IPS-15b (cell line): ENCODE data around the gene NFIA.

Experiments used
- H3K27me3 ChIP-seq: one replicate; pipeline ENCODE4 v1.6.1; 2013; ENCODE audit warnings: low read length; ENCODE audit not compliant: control insufficient read depth, insufficient read depth
- H3K36me3 ChIP-seq: one replicate; pipeline ENCODE4 v1.6.1; 2013; ENCODE audit warnings: low read length; ENCODE audit not compliant: control insufficient read depth, insufficient read depth
- H3K4me1 ChIP-seq: one replicate; pipeline ENCODE4 v1.6.1; 2013; ENCODE audit warnings: mild to moderate bottlenecking, low read length; ENCODE audit not compliant: control insufficient read depth, insufficient read depth
- H3K4me3 ChIP-seq: one replicate; pipeline ENCODE4 v1.5.1; 2013; ENCODE audit warnings: low read depth, low read length
- H3K9ac ChIP-seq: one replicate; pipeline ENCODE4 v1.6.1; 2013; ENCODE audit warnings: low read depth, mild to moderate bottlenecking, low read length
- H3K9me3 ChIP-seq: one replicate; pipeline ENCODE4 v1.6.1; 2013; ENCODE audit warnings: mild to moderate bottlenecking, low read length; ENCODE audit not compliant: control insufficient read depth, insufficient read depth

The NFIA gene

GRCh38 chr1:61089338-61089737 is 7.0 kb downstream of the NFIA start:
- Histone ChIP-seq H3K36me3 (no peaks in the 10 kb centered on the region), H3K4me1 (no peaks in the 10 kb centered on the region), H3K9me3 (no peaks in the 10 kb centered on the region), H3K9ac (no peak overlapping the region), H3K27me3 (peaks cover 22% of the 10 kb centered on the region), H3K4me3 (no peak overlapping the region)

GRCh38 chr1:61089741-61090140 is 7.4 kb downstream of the NFIA start:
- Histone ChIP-seq H3K27me3 (peaks cover 18% of the 10 kb centered on the region), H3K9me3 (no peaks in the 10 kb centered on the region), H3K4me1 (no peaks in the 10 kb centered on the region)

GRCh38 chr1:61090546-61091202 is 8.3 kb downstream of the NFIA start:
- no peaks in the 10 kb centered on the region for H3K9me3 ChIP-seq
- no peak overlapping the region for H3K4me3 ChIP-seq
- H3K27me3 ChIP-seq, result peaks cover 8% of the 10 kb centered on the region
- no peaks in the 10 kb centered on the region for H3K4me1 ChIP-seq
- H3K36me3 ChIP-seq, result no peaks in the 10 kb centered on the region
- no peak overlapping the region for H3K9ac ChIP-seq

More at GRCh38 chr1:61089741-61090140, 7.4 kb downstream of the NFIA start:
- H3K36me3 ChIP-seq, result no peaks in the 10 kb centered on the region
- no peak overlapping the region for H3K9ac ChIP-seq
- no peak overlapping the region for H3K4me3 ChIP-seq

GRCh38 chr1:61091455-61091854 is 9.1 kb downstream of the NFIA start:
- Histone ChIP-seq H3K36me3 (no peaks in the 10 kb centered on the region), H3K27me3 (peaks cover under 1% of the 10 kb centered on the region), H3K9ac (no peak overlapping the region), H3K4me1 (no peaks in the 10 kb centered on the region), H3K4me3 (no peak overlapping the region), H3K9me3 (no peaks in the 10 kb centered on the region)

GRCh38 chr1:61092642-61093041 is 10.3 kb downstream of the NFIA start:
- H3K9ac ChIP-seq, result no peak overlapping the region
- no peaks in the 10 kb centered on the region for H3K27me3 ChIP-seq
- H3K4me3 ChIP-seq, result no peak overlapping the region
- no peaks in the 10 kb centered on the region for H3K36me3 ChIP-seq
- no peaks in the 10 kb centered on the region for H3K9me3 ChIP-seq
- H3K4me1 ChIP-seq, result no peaks in the 10 kb centered on the region

- H3K9ac ChIP-seq, result no peak overlapping the region
- no peaks in the 10 kb centered on the region for H3K9me3 ChIP-seq
- H3K4me1 ChIP-seq, result no peaks in the 10 kb centered on the region
- no peaks in the 10 kb centered on the region for H3K27me3 ChIP-seq
- H3K4me3 ChIP-seq, result no peak overlapping the region
- H3K36me3 ChIP-seq, result no peaks in the 10 kb centered on the region
These were observed 11.3 kb downstream of the NFIA start for GRCh38 chr1:61093525-61094137.

GRCh38 chr1:61094677-61095469 is 12.5 kb downstream of the NFIA start:
- H3K4me1 ChIP-seq, result no peaks in the 10 kb centered on the region
- H3K9me3 ChIP-seq, result no peaks in the 10 kb centered on the region
- H3K4me3 ChIP-seq, result no peak overlapping the region
- no peak overlapping the region for H3K9ac ChIP-seq
- no peaks in the 10 kb centered on the region for H3K27me3 ChIP-seq
- H3K36me3 ChIP-seq, result no peaks in the 10 kb centered on the region

GRCh38 chr1:61095470-61095812 is 13.1 kb downstream of the NFIA start:
- H3K4me1 ChIP-seq, result no peaks in the 10 kb centered on the region
- no peak overlapping the region for H3K9ac ChIP-seq
- H3K9me3 ChIP-seq, result no peaks in the 10 kb centered on the region
- H3K4me3 ChIP-seq, result no peak overlapping the region
- no peaks in the 10 kb centered on the region for H3K27me3 ChIP-seq
- H3K36me3 ChIP-seq, result no peaks in the 10 kb centered on the region

GRCh38 chr1:61097317-61097716 is 15.0 kb downstream of the NFIA start:
- H3K36me3 ChIP-seq, result no peaks in the 10 kb centered on the region
- no peaks in the 10 kb centered on the region for H3K27me3 ChIP-seq
- H3K4me3 ChIP-seq, result no peak overlapping the region
- H3K9me3 ChIP-seq, result no peaks in the 10 kb centered on the region
- no peak overlapping the region for H3K9ac ChIP-seq
- H3K4me1 ChIP-seq, result no peaks in the 10 kb centered on the region

GRCh38 chr1:61097722-61098121 is 15.4 kb downstream of the NFIA start:
- H3K9me3 ChIP-seq, result no peaks in the 10 kb centered on the region
- H3K9ac ChIP-seq, result no peak overlapping the region
- H3K4me3 ChIP-seq, result no peak overlapping the region
- no peaks in the 10 kb centered on the region for H3K4me1 ChIP-seq
- no peaks in the 10 kb centered on the region for H3K27me3 ChIP-seq
- no peaks in the 10 kb centered on the region for H3K36me3 ChIP-seq

- no peak overlapping the region for H3K4me3 ChIP-seq
- no peaks in the 10 kb centered on the region for H3K36me3 ChIP-seq
- no peaks in the 10 kb centered on the region for H3K27me3 ChIP-seq
- no peaks in the 10 kb centered on the region for H3K9me3 ChIP-seq
- H3K9ac ChIP-seq, result no peak overlapping the region
- H3K4me1 ChIP-seq, result no peaks in the 10 kb centered on the region
These were observed 16.0 kb downstream of the NFIA start for GRCh38 chr1:61098333-61098732.

GRCh38 chr1:61098906-61099437 is 16.6 kb downstream of the NFIA start:
- no peaks in the 10 kb centered on the region for H3K36me3 ChIP-seq
- no peaks in the 10 kb centered on the region for H3K9me3 ChIP-seq
- no peak overlapping the region for H3K4me3 ChIP-seq
- no peak overlapping the region for H3K9ac ChIP-seq
- no peaks in the 10 kb centered on the region for H3K27me3 ChIP-seq
- H3K4me1 ChIP-seq, result no peaks in the 10 kb centered on the region
